ENCODE data around the gene RPH3AL.

RPH3AL gene

DNA sequence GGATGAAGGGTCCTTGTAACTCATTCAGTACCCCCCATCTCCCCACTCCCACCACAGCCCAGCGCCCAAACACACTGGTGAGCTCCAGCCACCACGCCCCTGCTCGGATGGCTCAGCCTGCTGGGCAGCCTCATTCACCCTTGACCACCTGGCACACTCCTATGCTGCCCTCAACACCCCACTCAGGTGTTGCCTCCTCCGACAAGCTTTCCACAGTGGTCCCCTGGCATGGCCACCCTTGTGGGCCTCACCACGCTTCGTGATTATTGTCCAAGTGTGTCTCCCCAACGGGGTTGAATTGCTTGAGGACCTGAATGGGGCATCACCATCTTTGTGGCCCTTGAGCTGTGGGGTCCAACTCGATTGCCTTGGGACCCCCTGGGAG is 159.2 kb downstream of the RPH3AL start:
- DNase-seq (ENCODE audit: low spot score), result no peak

DNA sequence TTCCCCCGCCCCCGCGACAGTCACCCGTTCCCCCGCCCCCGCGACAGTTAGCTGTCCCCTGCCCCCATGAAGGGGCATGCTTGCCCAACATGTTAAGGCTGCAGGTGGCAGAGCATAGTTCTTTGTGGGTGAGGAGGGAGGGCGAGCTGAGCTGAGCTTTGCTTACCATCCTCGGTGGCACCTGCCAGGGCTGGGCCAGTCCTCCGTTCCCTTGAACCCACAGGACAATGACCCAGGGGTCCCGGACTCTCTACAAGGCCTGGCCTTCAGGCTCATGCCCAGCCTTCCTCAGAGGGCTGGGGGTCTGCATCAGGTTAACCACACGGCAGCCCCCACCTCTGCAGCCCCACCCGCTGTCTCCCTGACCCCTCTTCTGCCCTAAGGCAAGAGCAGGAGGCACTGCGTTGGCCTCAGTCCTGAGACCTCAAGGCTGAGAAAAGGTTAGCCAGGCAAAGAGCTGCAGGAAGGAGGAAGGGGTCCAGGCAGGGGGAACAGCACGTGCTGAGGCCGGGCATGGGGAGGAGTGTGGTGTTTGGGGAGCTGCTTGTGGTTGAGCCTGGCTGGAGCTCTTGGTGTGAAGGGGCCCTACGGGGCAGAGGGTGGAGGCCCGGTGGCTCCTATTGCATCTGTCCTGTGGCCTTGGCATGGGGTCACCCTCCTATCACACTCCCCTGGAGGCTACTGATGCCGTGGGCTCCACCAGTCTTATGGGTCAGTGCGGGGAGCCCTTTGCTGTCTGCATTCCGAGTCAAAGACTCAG is 159.8 kb downstream of the RPH3AL start:
- POLR2A ChIA-PET (ENCODE audit: low non-redundant PET), result no interaction called here
- H3K27ac ChIP-seq, result no peak overlapping the region

More for the DNA sequence above, 159.2 kb downstream of the RPH3AL start:
- CTCF ChIA-PET, result interaction anchor here (0.6 kb wide), 3 partner anchors 193 to 865 kb away, joined by 3 to 5 read pairs (median 3); no protein-coding TSS in a partner anchor
- POLR2A ChIA-PET (ENCODE audit: low non-redundant PET), result no interaction called here
- no peak overlapping the region for H3K27ac ChIP-seq
- TF ChIP-seq, protein P1, sequence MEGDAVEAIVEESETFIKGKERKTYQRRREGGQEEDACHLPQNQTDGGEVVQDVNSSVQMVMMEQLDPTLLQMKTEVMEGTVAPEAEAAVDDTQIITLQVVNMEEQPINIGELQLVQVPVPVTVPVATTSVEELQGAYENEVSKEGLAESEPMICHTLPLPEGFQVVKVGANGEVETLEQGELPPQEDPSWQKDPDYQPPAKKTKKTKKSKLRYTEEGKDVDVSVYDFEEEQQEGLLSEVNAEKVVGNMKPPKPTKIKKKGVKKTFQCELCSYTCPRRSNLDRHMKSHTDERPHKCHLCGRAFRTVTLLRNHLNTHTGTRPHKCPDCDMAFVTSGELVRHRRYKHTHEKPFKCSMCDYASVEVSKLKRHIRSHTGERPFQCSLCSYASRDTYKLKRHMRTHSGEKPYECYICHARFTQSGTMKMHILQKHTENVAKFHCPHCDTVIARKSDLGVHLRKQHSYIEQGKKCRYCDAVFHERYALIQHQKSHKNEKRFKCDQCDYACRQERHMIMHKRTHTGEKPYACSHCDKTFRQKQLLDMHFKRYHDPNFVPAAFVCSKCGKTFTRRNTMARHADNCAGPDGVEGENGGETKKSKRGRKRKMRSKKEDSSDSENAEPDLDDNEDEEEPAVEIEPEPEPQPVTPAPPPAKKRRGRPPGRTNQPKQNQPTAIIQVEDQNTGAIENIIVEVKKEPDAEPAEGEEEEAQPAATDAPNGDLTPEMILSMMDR (conservative IDR thresholded peaks at IDR 0.05; ENCODE audit: low read depth), result no peak

DNA sequence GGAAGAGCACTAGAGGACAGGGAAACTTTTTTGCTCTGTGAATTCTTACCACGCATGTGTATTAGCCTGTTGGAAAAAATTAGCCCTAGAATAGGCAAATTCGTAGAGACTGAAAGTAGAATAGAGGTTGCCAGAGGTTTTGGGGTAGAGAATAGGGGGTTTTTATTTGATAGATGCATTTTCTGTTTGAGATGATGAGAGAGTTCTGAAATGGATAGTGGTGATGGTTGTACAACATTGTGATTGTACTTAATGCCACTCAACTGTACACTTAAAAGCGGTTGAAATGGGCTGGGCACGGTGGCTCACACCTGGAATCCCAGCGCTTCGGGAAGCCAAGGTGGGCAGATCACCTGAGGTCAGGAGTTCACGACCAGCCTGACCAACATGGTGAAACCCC is 163.2 kb downstream of the RPH3AL start:
- no peak for DNase-seq (ENCODE audit: low spot score)
- H3K27ac ChIP-seq, result no peak overlapping the region
- TF ChIP-seq, protein P1 (conservative IDR thresholded peaks at IDR 0.05; ENCODE audit: low read depth), result no peak
- ChIA-PET POLR2A (ENCODE audit: low non-redundant PET) (no interaction called here), CTCF (no interaction called here)

More for the DNA sequence above, 159.8 kb downstream of the RPH3AL start:
- CTCF ChIA-PET, result interaction anchor here (0.6 kb wide), 3 partner anchors 194 to 866 kb away, joined by 3 to 5 read pairs (median 3); no protein-coding TSS in a partner anchor
- no peak for DNase-seq (ENCODE audit: low spot score)
- TF ChIP-seq, protein P1 (conservative IDR thresholded peaks at IDR 0.05; ENCODE audit: low read depth), result no peak

DNA sequence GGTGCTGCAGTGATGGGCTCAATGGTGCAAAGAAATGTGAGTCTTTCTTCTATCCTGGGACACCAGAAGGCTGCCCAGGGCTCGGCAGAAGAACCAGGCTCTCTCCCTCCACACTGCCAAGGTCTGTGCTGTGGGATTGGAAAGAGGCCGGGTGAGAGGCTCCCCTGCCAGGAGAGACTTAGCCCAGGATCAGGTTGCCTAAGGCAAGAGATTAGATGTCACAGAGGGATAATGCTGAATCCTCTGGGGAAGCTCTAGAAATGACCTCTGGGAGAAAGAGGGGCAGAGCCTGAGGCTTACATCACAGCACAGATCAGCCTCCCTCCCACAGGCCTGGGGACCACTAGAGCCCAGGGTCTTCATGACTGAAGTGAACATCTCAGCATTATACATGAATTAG is 165.5 kb downstream of the RPH3AL start:
- TF ChIP-seq, protein P1 (conservative IDR thresholded peaks at IDR 0.05; ENCODE audit: low read depth), result no peak
- H3K27ac ChIP-seq, result no peak overlapping the region
- no peak for DNase-seq (ENCODE audit: low spot score)
- ChIA-PET POLR2A (ENCODE audit: low non-redundant PET) (no interaction called here), CTCF (no interaction called here)

DNA sequence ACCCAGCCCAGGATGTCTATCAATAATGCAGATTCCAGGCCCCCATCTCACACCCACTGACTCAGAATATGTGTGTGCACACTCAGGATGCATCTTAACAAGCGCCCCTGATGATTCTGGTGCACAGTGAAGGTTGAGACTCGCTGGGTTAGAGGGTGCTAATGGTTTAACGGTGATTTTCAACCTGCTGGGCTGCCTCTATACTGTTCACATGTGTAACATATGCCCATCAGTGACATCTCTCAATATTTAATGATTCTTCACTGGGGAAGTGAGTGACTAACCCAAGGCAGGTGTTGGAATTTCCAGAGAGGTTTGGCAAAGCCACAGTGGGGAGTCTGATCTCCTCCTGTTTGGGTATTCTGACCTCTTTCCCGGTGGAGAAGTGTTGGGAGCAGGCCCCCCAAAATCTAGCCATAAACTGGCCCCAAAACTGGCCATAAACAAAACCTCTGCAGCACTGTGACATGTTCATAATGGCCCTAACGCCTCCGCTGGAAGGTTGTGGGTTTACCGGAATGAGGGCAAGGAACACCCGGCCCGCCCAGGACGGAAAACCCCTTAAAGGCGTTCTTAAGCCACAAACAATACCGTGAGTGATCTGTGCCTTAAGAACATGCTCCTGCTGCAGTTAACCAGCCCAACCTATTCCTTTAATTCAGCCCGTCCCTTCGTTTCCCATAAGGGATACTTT is 167.0 kb downstream of the RPH3AL start:
- ChIA-PET CTCF (interaction anchor here (0.6 kb wide), 1 partner anchor 260 kb away, joined by 4 read pairs; the partner anchor contains the start of gene RFLNB), POLR2A (ENCODE audit: low non-redundant PET) (no interaction called here)
- H3K27ac ChIP-seq, result no peak overlapping the region
- TF ChIP-seq, protein P1 (conservative IDR thresholded peaks at IDR 0.05; ENCODE audit: low read depth), result no peak
- no peak for DNase-seq (ENCODE audit: low spot score)

DNA sequence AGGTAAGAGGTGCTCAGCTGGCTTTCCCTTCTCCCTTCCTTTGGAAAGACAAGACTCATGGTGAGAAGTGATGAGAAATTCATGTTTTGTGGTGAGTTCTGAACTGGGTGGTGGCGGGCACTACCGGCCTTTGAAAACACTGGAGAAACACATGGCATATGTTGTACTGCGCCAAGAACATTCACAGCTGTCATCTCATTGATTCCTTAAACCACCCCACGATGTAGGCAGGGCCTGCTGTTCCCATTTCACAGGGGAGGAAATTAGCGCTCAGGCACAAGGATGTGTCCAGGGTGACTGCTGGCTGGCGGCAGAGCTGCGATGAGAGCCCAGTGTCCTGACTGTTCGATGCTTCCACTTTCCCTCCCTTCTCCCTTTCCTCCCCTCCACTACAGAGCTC is 169.6 kb downstream of the RPH3AL start:
- POLR2A ChIA-PET (ENCODE audit: low non-redundant PET), result no interaction called here
- TF ChIP-seq, protein P1 (conservative IDR thresholded peaks at IDR 0.05; ENCODE audit: low read depth), result no peak
- DNase-seq (ENCODE audit: low spot score), result no peak
- H3K27ac ChIP-seq, result no peak overlapping the region
- CTCF ChIA-PET, result no interaction called here
